ENCODE measurements around the gene PCBP3.
"Not testable (repeated sequence)": the region's sequence is repeated elsewhere in the genome, so short reads cannot be mapped to it uniquely, and the experiment has no call there.

Gene PCBP3

GRCh38 chr21:45642122-45642813 is 1.3 kb upstream of the PCBP3 start:
- DNase-seq (ENCODE audit: low read depth): peak; percentile 20
- H3K4me3 ChIP-seq (ENCODE audit: low read depth, low read length): no peak overlapping the region
- TF ChIP-seq CTCF (IDR thresholded peaks at IDR 0.05; ENCODE audit: low read depth, low read length): no peak
- no peak for TF ChIP-seq POLR2A (IDR thresholded peaks at IDR 0.05; ENCODE audit: extremely low read depth, insufficient read length)
- TF ChIP-seq, protein P1, sequence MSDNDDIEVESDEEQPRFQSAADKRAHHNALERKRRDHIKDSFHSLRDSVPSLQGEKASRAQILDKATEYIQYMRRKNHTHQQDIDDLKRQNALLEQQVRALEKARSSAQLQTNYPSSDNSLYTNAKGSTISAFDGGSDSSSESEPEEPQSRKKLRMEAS (IDR thresholded peaks at IDR 0.05; ENCODE audit: low read depth, low read length): no peak
- TF ChIP-seq MYC (IDR thresholded peaks at IDR 0.05; ENCODE audit: low read depth, low read length): no peak

DNA sequence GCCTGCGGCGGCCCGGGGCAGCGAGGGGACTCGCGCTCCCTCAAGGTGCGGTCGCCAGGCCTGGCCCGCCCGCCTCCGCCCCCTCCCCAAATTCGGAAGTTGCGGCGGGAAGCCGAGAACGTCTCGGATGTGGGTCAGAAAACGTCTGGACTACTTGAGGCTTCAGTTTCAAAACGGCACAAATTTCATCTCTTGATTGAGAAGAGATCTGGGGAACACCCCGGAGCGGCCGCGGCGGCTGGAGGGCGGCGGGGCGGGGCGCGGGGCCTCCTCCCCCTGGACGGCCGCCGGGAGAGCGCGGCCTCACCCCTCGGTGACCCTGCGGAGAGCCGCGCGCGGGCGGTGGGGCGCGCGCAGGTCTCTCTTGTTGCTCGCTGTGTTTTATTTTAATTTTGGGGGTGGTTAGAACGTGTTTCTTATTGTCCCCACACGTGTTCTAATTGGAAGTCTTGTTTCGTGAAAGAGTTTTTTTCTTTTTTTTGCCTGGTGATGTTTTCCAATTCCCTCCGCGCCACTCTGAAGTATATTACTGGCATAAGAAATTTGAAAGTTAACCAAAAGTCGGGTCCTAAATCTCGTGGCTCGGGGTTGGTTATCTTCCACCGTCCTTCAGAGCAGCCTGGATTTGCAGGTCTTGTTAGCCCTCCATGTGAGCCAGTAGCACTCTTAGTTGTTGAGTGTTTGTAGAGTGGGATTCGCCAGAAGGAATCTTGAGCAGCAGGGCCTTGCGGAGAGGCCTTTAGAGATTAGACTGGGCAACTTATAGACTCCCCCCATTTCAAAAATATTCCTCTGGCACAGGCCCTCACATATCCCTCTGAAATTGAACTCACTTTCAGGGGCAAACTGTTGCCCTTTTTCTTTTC is 749 bp downstream of the PCBP3 start:
- no peak for TF ChIP-seq POLR2A (IDR thresholded peaks at IDR 0.05; ENCODE audit: extremely low read depth, insufficient read length)
- no peak for TF ChIP-seq MYC (IDR thresholded peaks at IDR 0.05; ENCODE audit: low read depth, low read length)
- TF ChIP-seq, protein P1 (IDR thresholded peaks at IDR 0.05; ENCODE audit: low read depth, low read length): no peak
- TF ChIP-seq CTCF (IDR thresholded peaks at IDR 0.05; ENCODE audit: low read depth, low read length): no peak
- DNase-seq (ENCODE audit: low read depth): peak; percentile 54

DNA sequence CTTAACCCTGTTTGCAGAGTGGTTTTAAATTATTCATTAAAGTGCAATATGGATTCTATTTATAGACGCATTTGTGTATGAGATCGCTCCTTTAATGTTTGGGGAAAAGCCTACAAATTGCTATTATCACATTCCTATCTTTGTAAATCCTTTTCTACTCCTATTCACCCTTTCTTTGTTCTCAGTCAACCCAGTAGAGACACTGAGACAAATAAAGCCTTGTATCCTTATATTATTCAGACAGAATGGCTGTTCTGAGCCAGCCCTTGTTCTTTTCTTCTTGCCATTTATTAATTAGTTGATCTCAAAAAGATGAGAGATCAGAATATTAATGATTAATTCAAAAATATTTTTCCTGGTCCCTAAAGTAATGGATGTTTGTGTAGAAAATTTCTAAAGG is 8.4 kb downstream of the PCBP3 start:
- no peak overlapping the region for H3K4me3 ChIP-seq (ENCODE audit: low read depth, low read length)
- TF ChIP-seq, protein P1 (IDR thresholded peaks at IDR 0.05; ENCODE audit: low read depth, low read length): no peak
- no peak for TF ChIP-seq POLR2A (IDR thresholded peaks at IDR 0.05; ENCODE audit: extremely low read depth, insufficient read length)
- no peak for TF ChIP-seq MYC (IDR thresholded peaks at IDR 0.05; ENCODE audit: low read depth, low read length)
- TF ChIP-seq CTCF (IDR thresholded peaks at IDR 0.05; ENCODE audit: low read depth, low read length): no peak
- no peak for DNase-seq (ENCODE audit: low read depth)

More for the DNA sequence above, 749 bp downstream of the PCBP3 start:
- H3K4me3 ChIP-seq (ENCODE audit: low read depth, low read length): peak overlapping the region; percentile 49

DNA sequence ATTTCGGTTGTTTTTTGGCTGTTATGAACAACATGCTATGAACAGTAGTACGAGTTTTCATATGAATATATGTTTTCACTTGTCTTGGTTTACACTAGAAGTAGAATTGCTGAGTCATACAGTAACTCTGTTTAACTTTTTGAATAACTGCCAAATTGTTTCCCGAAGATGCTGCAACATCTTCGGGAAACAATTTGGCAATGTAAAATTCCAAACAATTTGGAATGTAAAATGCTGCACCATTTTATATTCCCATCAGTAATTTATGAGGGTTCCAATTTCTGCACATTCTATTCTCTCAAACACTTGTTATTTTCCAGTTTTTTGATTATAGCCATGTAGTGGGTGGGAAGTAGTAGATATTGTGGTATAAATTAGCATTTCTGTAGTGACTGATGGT is 11.6 kb downstream of the PCBP3 start:
- H3K4me3 ChIP-seq (ENCODE audit: low read depth, low read length): no peak overlapping the region
- DNase-seq (ENCODE audit: low read depth): no peak

GRCh38 chr21:45656114-45656513 is 12.6 kb downstream of the PCBP3 start:
- not testable (repeated sequence) for H3K4me3 ChIP-seq (ENCODE audit: low read depth, low read length); DNase-seq (ENCODE audit: low read depth)

More for the DNA sequence above, 11.6 kb downstream of the PCBP3 start:
- TF ChIP-seq MYC (IDR thresholded peaks at IDR 0.05; ENCODE audit: low read depth, low read length): no peak
- no peak for TF ChIP-seq CTCF (IDR thresholded peaks at IDR 0.05; ENCODE audit: low read depth, low read length)
- no peak for TF ChIP-seq POLR2A (IDR thresholded peaks at IDR 0.05; ENCODE audit: extremely low read depth, insufficient read length)
- TF ChIP-seq, protein P1 (IDR thresholded peaks at IDR 0.05; ENCODE audit: low read depth, low read length): no peak

- DNase-seq (ENCODE audit: low read depth); H3K4me3 ChIP-seq (ENCODE audit: low read depth, low read length): not testable (repeated sequence)
Observed at GRCh38 chr21:45661913-45662622, 18.5 kb downstream of the PCBP3 start.

DNA sequence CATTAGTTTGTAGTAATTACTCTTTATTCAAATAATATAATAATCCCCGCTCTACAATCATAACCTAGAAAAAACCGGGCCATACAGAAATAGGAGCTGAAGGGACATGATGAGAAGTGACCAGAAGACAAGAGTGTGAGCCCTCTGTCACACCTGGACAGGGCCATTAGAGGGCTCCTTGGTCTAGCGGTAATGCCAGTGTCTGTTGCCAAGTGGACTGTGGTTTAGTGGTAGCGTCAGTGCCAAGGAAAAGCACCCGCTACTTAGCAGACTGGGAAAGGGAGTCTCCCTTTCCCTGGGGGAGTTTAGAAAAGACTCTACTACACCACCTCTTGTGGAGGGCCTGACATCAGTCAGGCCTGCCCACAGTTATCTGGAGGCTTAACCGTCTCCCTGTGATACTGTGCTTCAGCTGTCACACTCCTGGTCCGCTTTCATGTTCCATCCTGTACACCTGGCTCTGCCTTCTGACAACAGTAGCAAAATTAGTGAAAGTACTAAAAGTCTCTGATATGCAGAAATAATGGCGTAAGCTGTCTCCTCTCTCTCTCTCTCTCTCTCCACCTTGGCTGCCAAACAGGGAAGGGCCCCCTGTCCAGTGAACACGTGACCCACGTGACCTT is 19.2 kb downstream of the PCBP3 start:
- not testable (repeated sequence) for DNase-seq (ENCODE audit: low read depth); H3K4me3 ChIP-seq (ENCODE audit: low read depth, low read length)
